GM03348 (cell line): ENCODE results near the gene RAD51B.
A peak's percentile ranks its signal among the peaks of the same experiment; 100 is the strongest.

Experiments used
- DNase-seq: peaks from one replicate; pipeline ENCODE4 v3.0.0; 2012; ENCODE audit warnings: low spot score

Gene RAD51B

DNA sequence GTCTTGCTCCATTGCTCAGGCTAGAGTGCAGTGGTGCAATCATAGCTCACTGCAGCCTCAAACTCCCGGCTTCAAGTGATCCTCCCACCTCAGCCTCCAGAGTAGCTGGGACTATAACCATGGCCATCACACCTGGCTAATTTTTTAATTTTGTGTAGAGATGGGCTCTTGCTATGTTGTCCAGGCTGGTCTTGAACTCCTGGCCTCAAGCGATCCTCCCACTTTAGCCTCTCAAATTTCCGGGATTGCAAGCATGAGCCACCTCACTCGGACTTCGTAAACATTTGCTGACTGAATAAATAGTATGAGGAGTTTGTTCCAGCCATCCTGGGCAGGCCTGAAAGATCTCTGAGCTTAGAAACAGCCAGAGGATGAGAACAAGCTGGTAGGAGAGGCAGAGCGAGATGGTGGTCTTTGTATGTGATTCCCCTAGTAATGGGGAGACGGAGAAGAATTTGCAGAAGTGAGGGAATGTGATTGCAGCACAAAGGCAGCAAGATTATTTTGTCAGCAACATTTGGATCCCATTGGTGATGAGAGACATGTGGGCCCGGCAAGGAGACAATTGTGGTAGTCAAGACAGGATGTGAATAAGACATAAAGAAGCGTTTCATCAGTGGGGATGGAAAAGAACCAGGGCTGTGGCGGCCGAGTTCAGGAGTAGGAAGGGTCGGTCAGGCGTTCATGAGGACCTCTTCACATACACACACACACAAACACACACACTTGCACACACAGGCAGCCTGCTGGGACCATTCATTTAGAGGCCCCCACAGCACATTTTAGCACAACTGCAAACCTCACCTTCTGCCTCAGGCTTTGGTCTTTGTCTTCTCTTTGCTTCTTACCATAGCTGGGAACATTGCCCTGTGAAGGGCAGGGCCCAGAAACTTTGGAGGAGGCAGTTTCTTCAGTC lies 817.8 kb downstream of the RAD51B start:
- DNase-seq = peak; percentile 82

DNA sequence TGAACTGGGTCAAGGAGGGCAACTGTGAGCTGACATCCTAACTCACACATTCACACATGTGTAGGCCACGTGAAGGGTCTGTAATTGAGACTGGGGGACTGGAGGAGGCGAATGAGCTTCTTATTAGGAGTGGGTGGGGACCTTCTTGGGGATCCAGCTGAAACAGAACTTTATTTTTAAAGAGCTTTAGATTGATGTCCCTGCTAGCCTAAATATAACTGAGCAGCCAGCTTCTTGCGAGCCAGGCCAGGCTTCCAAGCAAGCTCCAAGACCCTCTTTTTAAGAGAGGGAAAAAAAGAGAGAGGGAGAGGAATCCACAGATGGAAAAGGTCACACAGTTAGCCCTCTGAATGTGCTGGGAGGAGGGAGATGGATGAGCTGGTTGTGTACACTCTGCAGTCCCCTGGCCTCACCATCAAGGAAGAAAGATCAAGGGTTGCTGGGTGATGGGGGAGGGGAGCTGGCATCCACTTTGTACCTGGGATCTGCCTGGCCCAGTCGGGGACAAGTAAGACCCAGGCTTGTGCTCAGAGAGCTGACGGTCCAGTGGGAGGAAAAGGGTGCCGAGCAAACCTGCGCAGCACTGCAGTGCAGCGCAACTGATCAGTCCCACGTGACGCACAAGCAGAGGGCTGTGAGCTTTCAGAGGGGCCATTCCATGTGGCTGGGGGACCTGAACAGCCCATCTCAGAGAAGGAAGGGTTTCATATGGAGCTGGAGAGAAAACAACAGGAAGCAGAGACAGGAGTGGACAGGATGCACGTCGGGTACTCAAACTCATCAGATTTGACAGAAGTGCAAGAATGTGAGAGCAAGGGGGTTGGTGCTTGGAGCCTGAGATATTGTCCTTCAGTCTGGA lies 818.8 kb downstream of the RAD51B start:
- DNase-seq = no peak

DNA sequence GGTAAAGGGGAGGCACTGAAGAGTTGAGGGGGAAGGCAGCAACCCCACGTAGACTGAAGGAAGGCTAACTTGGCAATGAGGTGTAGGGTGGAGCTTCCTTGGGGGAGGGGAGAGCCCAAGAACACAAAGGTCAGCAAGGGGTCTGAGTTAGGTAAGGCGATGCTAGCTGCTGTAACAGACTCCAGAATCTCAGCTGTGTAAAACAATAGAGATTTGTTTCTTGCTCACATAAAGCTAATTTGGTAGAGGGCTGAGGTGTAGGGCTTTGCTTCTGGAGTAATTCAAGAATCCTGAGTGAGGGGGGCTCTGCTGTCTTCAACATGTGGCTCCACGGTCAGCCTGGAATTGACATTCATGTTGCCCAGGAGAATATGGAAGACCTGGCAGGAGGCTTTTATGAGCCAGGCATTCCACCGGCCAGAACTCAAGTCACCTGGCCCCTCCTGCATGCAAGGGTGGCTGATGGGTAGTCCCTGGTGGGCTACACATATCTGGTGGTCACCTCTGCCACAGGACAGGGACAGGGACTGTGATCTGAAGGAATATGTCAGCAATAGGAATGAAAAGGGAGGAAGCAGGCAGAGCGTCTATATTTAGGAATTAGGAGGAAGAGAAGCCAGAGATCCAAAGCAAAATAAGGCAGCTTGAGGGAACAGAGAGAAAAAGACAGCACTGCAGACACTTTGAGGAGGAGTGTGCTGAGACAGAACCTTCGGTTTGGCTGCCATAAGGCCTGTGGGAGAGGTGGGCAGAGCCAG lies 819.6 kb downstream of the RAD51B start:
- DNase-seq = no peak

DNA sequence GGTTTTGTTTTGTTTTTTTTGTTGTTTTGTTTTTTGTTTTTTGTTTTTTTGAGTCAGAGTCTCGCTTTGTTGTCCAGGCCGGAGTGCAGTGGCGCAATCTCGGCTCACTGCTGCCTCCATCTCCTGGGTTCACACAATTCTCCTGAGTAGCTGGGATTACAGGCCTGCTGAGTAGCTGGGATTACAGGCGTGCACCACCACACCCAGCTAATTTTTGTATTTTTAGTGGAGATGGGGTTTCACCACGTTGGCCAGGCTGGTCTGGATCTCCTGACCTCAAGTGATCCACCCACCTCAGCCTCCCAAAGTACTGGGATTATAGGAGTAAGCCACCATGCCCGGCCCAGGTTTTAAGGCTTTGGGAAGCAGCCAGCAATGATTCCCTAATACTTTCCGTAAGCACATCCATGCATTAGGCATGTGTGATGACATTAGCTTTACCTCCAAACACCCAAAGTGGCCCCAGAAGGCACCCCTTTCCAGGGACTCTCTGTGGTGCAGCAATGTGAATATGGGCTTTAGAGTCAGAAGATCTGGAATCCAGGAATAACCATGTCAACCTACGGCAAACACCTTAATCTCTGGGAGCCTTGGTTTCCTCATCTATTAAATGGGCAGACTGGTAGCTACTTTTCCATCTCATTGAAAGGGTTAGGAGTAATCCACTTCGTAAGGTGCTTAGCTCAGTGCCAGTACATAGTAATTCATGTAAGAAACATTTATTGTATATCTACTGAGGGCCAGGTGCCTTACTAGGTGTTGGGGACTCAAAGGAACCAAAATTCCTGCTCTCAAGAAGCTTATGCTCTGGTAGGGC lies 820.4 kb downstream of the RAD51B start:
- DNase-seq = no peak

DNA sequence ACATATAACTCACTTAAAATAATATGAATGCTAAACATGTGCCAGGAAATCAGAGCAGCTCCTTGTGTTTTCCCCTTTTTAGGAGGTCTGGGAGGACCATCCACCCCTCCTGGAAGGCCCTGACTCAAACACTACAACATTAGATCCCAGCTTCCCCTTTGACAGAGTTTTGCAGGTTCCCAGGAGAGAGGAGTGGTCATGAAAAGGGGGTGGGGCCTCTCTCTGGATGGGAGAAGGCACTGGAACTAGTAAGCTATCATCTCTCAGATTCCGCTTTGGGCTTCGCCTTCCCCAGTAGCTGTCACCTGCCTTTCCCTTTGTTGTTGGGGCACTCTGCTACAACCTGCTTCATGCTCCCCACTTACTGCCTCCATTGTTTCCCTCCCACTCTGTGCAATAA lies 824.1 kb downstream of the RAD51B start:
- no peak for DNase-seq

DNA sequence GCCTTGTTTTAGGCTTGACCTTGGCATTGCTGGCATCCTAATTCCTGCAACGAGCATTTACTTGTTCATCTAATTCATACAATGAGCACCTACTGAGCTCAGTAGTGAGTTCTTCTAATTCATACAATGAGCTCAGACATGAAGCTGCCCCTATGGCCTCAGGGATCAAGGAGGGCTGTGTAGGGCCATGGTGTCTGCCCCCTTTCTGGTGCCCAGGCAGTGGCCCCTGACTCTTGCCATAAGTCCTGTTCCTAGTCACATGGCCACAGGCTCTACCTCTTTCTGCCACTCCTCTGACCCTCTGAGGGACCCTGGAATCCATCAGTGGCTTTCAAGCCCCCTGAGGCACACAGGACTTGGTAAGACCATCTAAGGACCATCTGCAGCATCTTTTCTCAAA lies 824.5 kb downstream of the RAD51B start:
- no peak for DNase-seq

DNA sequence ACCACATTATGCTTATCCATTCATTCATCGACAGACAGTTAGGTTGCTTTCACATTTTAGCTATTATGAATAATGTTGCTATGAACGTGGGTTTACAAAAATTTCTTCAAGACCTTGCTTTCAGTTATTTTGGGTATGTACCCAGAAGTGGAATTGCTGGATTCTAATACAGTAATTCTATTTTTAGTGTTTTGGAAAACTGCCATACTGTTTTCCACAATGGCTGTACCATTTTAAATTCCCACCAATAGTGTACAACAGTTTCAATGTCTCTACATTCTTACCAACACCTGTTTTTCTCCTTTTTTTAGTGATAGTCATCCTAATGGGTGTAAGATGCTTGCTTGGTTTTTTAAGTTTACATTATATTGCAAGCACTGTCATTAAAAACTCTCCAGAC lies 825.8 kb downstream of the RAD51B start:
- DNase-seq = no peak

DNA sequence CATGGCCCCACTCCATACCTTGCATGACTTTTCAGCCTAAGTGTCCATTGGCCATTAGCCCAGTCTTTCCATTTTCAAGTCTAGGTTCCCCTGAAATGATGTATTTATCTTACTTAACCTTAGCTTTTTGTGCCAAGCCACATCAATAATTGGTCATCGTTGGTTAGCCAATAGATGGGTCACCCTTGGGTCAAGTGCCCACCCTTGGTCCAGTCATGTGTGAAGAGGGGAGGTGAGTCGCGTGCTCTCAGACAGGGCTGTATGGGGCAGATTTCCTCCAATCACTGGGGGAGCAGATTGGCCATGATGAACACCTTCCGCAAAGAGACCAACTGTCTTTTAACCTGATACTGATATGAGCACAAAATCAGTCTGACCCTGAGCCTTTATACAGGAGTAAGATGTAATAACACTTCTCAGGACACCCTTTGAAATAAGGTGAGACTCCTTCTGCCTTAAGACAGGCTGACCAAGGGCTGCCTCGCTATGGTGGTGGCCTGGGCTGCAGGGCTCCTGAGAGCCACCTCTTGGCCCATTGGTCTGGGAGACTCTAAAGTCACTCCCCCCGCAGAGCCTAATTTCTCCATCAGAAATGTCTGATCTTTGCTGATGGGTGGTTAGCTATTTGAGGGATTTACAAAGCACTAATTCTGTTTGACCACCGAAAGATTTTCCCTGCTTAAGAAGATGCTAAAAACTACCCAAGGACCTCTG lies 830.1 kb downstream of the RAD51B start:
- no peak for DNase-seq

DNA sequence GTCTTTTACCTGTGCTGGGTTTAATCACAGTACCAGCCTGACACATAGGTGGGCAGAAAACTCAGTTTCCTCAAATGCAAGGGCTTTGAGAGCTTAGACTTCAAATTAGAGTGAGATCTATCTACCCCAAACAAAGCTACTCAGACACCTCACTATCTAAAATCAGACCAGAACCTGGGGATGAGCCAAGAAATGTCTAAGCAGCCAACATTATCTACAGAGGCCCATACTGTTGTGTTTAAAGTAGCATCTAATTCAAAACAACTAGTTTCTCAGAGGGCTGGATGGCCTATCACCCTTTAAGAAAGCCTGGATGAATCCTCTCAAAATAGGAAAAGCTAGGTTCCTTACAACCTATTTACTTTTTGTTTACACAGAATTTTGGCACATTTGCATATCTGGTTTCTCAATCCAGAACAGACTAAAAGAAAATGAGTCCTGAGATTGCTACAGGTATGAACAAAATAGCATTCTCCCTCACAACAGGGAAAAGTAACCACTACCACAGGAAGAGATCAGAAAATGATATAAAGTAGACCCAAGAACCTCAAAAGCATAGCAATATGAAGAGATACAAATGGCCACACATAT lies 830.9 kb downstream of the RAD51B start:
- DNase-seq = no peak

DNA sequence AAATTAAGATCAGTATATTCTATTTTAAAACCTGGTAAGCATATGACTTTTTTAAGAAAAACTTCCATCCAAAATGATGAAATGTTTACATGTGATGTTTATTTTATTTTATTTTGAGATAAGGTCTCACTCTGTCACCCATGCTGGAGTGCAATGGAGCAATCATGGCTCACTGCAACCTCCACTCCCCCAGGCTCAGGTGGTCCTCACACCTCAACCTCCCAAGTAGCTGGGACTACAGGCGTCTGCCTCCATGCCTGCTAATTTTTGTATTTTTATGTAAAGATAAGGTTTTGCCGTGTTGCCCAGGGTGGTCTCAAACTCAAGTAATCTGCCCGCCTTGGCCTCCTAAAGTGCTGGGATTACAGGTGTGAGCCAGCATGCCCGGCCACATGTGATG lies 831.5 kb downstream of the RAD51B start:
- DNase-seq = no peak

DNA sequence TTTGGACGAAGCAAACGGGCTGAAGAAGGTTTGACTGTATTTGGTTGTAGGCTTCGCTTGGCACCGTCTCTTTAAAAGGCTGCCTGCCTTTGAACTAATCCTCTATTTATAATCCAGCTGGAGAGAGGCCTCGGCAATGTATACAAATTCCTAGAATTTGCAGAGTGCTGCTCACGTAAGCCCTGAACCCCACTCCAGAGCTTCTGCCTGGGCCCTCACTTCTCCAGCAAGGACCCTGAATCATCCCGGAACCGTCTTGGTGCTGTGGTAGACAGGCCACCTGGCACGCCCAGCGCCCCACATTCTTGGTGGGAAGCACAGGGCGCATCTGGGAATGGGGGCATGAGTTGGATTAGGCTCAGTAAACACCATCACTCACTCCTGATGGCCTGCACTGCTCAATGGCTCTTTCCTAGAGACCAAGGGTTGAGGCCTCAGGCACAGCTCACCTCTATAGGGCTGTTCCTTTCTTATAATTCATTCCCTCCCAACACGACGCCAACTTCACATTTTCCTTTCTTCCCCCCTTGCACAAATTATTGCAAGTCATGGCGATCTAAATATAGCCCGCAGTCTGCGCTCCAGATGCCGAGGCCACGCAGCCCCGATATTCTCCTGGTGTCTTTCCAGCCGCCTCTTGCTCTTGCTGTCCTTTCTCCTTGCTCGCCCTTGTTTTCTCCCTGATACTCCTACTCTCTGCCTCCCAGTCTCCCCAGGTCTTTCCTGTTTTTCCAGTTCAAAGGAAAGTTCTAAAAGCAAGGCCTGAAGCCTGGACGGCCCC lies 832.3 kb downstream of the RAD51B start:
- no peak for DNase-seq

DNA sequence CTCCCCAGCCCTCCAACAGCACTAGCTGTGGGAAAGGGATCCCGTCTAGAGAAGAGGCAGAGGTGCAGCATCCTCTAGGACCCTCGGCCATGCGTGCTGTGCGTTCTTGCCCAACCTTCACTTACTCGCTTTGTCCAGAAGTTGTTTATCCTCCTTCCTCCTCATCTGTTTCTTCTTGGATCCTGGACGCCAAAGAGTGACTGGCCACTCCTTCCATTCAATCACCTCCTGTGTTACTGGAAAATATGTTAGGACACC lies 832.8 kb downstream of the RAD51B start:
- no peak for DNase-seq

DNA sequence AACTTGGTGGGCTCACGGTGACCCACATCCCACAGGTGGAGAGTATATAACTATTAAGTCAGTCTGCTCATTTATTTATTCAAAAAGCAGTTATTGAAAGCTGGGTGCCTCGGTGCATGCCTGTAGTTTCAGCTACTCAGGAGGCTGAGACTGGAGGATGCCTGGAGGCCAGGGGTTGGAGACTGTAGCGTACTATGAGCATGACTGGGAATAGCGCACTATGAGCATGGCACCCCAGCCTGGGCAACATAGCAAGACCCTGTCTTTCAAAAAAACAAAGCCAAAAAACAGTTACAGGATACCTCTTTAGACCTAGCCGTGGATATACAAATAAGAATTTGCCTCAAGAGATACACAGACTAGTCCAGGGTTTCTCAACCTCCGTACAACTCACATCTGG lies 833.5 kb downstream of the RAD51B start:
- DNase-seq = no peak

DNA sequence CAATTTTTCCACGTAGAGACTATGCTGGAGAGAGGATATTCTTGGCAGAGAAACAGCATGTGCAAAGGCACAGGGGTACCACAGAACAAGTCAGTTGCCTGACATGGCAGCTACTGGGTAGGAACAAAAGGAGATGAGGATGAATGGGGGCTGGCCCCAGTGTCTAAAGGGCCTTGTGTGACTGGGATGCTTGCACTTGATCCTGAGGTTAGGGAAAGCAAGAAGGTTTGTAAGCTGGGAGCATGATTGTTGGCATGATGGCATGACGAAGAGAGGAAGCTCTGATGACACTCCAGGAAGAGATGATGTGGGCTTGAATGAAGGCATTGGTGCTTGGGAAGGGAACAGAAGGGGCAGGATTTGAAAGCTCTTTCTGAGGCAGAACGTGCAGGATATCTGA lies 834.2 kb downstream of the RAD51B start:
- DNase-seq = no peak

DNA sequence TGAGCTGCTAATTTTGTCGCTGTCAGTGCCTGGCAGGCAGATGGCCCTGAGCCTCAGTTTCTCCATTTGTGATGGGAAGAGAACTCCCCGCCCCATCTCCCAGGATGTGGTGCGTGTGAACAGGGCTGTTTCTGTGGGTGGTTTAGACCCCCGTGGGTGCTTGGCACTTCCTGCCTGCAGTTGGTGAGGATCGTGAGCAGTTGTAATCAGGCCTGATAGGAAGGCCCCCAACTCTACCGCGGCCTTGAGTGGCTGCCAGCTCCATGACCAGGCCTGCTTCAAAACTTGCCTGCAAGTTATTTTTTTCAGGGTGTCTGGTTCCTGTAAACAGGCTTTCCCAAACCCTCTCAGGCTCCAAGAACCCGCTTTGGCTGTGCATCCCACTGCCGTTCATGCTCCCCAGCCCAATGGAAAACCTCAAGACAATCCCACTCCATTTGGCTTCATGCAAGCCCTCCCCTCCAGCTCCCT lies 834.9 kb downstream of the RAD51B start:
- DNase-seq = no peak

DNA sequence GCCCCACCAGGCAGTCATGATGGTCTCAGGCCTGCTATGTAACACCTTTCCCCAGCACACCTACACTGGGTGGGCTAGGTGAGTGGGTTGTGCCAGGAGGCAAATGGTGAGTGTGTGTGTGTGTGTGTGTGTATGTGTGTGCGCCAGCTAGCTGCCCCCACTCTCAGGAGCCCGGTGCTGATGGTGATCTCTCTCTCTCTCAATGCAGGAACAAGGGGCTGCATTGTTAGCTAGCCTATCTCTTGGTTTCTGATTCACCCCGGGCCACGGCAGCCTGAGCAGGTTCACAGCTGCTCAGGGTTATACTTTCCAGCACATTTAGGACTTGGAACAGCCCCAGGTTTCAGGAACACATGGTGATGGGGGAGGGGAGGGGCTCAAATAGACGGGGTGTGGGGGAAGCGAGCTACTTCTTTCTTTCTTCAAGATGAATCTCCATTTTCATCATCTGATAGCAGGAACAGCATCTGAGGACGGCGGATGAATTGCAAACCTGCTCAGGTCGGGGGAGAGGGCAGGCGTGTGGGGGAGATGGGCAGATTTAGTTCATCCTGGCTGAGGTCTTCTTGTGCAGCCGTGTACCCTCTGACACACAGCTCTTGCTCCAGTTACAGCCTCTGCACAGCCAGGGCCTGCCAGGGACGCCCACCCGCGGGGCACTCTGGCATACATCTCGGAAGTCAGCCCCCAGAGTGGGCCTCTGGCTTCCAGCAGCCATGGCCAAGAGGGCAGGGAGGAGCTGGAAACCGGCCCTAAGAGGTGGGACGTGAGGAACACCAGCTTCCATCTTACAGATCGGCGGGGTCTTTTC lies 835.6 kb downstream of the RAD51B start:
- no peak for DNase-seq

DNA sequence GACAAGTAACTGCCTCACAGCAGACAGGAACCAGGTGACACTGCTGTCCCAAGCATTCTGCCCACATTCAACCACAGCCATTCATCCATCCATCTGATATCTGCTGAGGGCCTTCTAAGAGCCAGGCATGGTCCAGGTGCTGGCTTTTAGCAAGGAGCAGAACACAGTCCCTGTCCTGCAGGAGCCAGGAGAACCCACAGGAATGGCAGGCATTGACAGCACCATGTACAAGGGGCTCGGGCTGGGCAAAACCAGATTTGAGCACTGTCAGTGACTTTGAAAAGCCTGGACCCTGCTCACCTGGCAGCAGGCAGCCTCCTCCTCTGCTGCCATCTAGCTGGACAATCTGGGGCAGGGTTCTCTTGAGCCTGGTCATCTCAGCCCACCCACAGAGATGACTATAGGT lies 836.3 kb downstream of the RAD51B start:
- no peak for DNase-seq

DNA sequence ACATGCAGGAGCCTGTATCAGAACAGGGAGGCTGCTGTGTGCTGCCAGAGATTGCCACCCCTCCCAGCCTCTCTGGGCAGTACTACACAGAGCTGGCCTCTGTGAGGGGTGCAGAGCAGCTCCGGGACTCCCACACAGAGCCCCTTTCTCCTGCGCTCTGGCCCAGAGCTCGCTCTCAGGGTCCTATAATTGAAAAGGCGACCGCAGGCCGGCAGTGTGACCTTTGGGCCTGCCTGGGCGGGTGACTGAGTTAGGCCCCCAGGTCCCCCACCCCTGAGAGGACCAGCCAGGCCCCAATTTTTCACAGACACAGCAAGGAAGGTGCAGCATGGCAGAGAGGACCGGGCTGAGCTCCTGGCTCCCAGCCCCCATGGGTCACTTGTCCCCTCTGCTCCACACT lies 836.9 kb downstream of the RAD51B start:
- no peak for DNase-seq
